SU-DHL-6 (cell line): ENCODE measurements around the gene IGSF21.

Source experiments
- H2AFZ ChIP-seq: fragments of 200-600 bp; sonication (generic); 2 replicates; pipeline ENCODE4 v1.6.1; 2014; ENCODE audit warnings: low read depth, mild to moderate bottlenecking, moderate library complexity, mixed read lengths, antibody characterized with exemption, low read length; ENCODE audit not compliant: severe bottlenecking
- H3F3A ChIP-seq: fragments of 200-600 bp; shearing (Covaris generic); 2 replicates; pipeline ENCODE4 v1.6.0; 2016; ENCODE audit warnings: antibody characterized with exemption, mild to moderate bottlenecking; ENCODE audit not compliant: insufficient read depth
- H3K27ac ChIP-seq: fragments of 200-600 bp; sonication (generic); 2 replicates; pipeline ENCODE4 v1.5.1; 2016; ENCODE audit warnings: low read depth, mild to moderate bottlenecking, low read length, moderate library complexity, mixed read lengths
- H3K27me3 ChIP-seq: fragments of 200-600 bp; sonication (generic), shearing (Covaris generic); 2 replicates; pipeline ENCODE4 v1.6.0; 2014; ENCODE audit warnings: mild to moderate bottlenecking, low read length
- H3K36me3 ChIP-seq: fragments of 200-600 bp; sonication (generic); 2 replicates; pipeline ENCODE4 v1.6.1; 2014; ENCODE audit warnings: mild to moderate bottlenecking, low read length, mixed read lengths
- H3K4me2 ChIP-seq: fragments of 300-600, 200-600 bp; shearing (Covaris generic), sonication (generic); 2 replicates; pipeline ENCODE4 v1.6.0; 2014; ENCODE audit warnings: low read length, low read depth, mild to moderate bottlenecking; ENCODE audit not compliant: poor library complexity, severe bottlenecking
- H3K4me3 ChIP-seq: fragments of 200-600 bp; sonication (generic); 2 replicates; pipeline ENCODE4 v1.5.1; 2014; ENCODE audit warnings: antibody characterized with exemption, low read length, mild to moderate bottlenecking, mixed read lengths; ENCODE audit not compliant: insufficient read depth, poor library complexity, severe bottlenecking
- H3K79me2 ChIP-seq: fragments of 200-600 bp; sonication (generic); 2 replicates; pipeline ENCODE4 v1.6.1; 2014; ENCODE audit warnings: mild to moderate bottlenecking, low read length, moderate library complexity; ENCODE audit not compliant: insufficient read depth
- H3K9ac ChIP-seq: fragments of 200-600 bp; sonication (generic); 2 replicates; pipeline ENCODE4 v1.7.0; 2014; ENCODE audit warnings: mild to moderate bottlenecking, low read length
- H3K9me2 ChIP-seq: fragments of 200-600 bp; sonication (generic); replicated peaks from 2 replicates; pipeline ENCODE4 v1.6.1; 2014; ENCODE audit warnings: low read length; ENCODE audit not compliant: insufficient read depth
- H3K9me3 ChIP-seq: fragments of 200-600 bp; sonication (generic); 2 replicates; pipeline ENCODE4 v1.6.1; 2014; ENCODE audit warnings: low read length, mixed read lengths; ENCODE audit not compliant: insufficient read depth
- H4K20me1 ChIP-seq: fragments of 200-600 bp; sonication (generic); 2 replicates; pipeline ENCODE4 v1.6.1; 2014; ENCODE audit warnings: low read depth, mild to moderate bottlenecking, antibody characterized with exemption, low read length, moderate library complexity, mixed read lengths
- CTCF ChIP-seq: fragments of 200-600 bp; sonication (generic); IDR thresholded peaks from one replicate; pipeline ENCODE4 v1.5.1; 2017; ENCODE audit warnings: antibody characterized with exemption, mild to moderate bottlenecking, low read length, moderate library complexity; ENCODE audit not compliant: insufficient read depth, poor library complexity, severe bottlenecking
- EZH2phosphoT487 ChIP-seq: fragments of 200-600 bp; sonication (generic), shearing (Covaris generic); conservative IDR thresholded peaks from 2 replicates; pipeline ENCODE4 v1.6.1; 2018; ENCODE audit warnings: mild to moderate bottlenecking, antibody characterized with exemption, low read length, moderate library complexity, mixed read lengths

Gene IGSF21

GRCh38 chr1:18201997-18202719 lies 94.6 kb downstream of the IGSF21 start:
- no peaks in the 10 kb centered on the region for H3F3A ChIP-seq

GRCh38 chr1:18203645-18204044 lies 96.0 kb downstream of the IGSF21 start:
- H3K9me3 ChIP-seq: no peaks in the 10 kb centered on the region
- no peaks in the 10 kb centered on the region for H3K27me3 ChIP-seq
- H3K9ac ChIP-seq: no peak overlapping the region
- H3F3A ChIP-seq: no peaks in the 10 kb centered on the region
- no peaks in the 10 kb centered on the region for H4K20me1 ChIP-seq
- H3K9me2 ChIP-seq: no peaks in the 10 kb centered on the region
- H3K4me2 ChIP-seq: no peak overlapping the region
- H3K4me3 ChIP-seq: no peak overlapping the region
- H2AFZ ChIP-seq: no peak overlapping the region
- H3K79me2 ChIP-seq: no peaks in the 10 kb centered on the region
- no peaks in the 10 kb centered on the region for H3K36me3 ChIP-seq
- no peak overlapping the region for H3K27ac ChIP-seq
- TF ChIP-seq EZH2phosphoT487 (no peak), CTCF (no peak)

More at GRCh38 chr1:18201997-18202719, 94.6 kb downstream of the IGSF21 start:
- no peaks in the 10 kb centered on the region for H3K27me3 ChIP-seq
- TF ChIP-seq CTCF: no peak
- TF ChIP-seq EZH2phosphoT487: no peak
- H4K20me1 ChIP-seq: no peaks in the 10 kb centered on the region
- H3K9me3 ChIP-seq: no peaks in the 10 kb centered on the region
- H3K79me2 ChIP-seq: no peaks in the 10 kb centered on the region
- no peak overlapping the region for H3K4me3 ChIP-seq
- H2AFZ ChIP-seq: no peak overlapping the region
- no peak overlapping the region for H3K4me2 ChIP-seq
- no peak overlapping the region for H3K9ac ChIP-seq
- H3K9me2 ChIP-seq: no peaks in the 10 kb centered on the region
- no peaks in the 10 kb centered on the region for H3K36me3 ChIP-seq
- H3K27ac ChIP-seq: no peak overlapping the region

- H3K9me3 ChIP-seq: no peaks in the 10 kb centered on the region
- H3K79me2 ChIP-seq: no peaks in the 10 kb centered on the region
- TF ChIP-seq EZH2phosphoT487: no peak
- TF ChIP-seq CTCF: no peak
- H3K9ac ChIP-seq: no peak overlapping the region
- no peak overlapping the region for H2AFZ ChIP-seq
- H3K9me2 ChIP-seq: no peaks in the 10 kb centered on the region
- H3K4me3 ChIP-seq: no peak overlapping the region
- no peaks in the 10 kb centered on the region for H3F3A ChIP-seq
- no peak overlapping the region for H3K4me2 ChIP-seq
- no peak overlapping the region for H3K27ac ChIP-seq
- H3K36me3 ChIP-seq: no peaks in the 10 kb centered on the region
- no peaks in the 10 kb centered on the region for H4K20me1 ChIP-seq
- no peaks in the 10 kb centered on the region for H3K27me3 ChIP-seq
Observed at GRCh38 chr1:18204575-18204974, 97.0 kb downstream of the IGSF21 start.
